BJ (cell line): ENCODE data around the gene CD302. TPM values are rescaled to one million over a fixed set of nuclear protein-coding genes. Genes with fewer than 3 reads are reported as not detected.

ENCODE experiments used
- CTCF ChIA-PET: fragments of 350-600 bp; formaldehyde crosslinking; extraction: SDS; loops from one replicate; lab custom pipeline; 2021; ENCODE audit warnings: antibody characterized with exemption, inconsistent platforms; lab: Yijun Ruan, JAX
- POLR2A ChIA-PET: fragments of 300-600 bp; sonication (Branson Sonifier 250); formaldehyde crosslinking; extraction: SDS; loops from one replicate; lab custom pipeline; 2021; ENCODE audit warnings: antibody characterized with exemption; lab: Charles Lee
- DNase-seq: peaks from one replicate; pipeline ENCODE4 v3.0.0-alpha.2; 2011; ENCODE audit warnings: low read depth
- H3K27me3 ChIP-seq: 2 replicates; pipeline ENCODE4 v1.6.0; 2011; ENCODE audit warnings: low read length; ENCODE audit not compliant: control insufficient read depth, insufficient read depth
- H3K36me3 ChIP-seq: 2 replicates; pipeline ENCODE4 v1.5.1; 2011; ENCODE audit warnings: low read length; ENCODE audit not compliant: control insufficient read depth, insufficient read depth
- H3K4me3 ChIP-seq: 2 replicates; pipeline ENCODE4 v1.5.1; 2011; ENCODE audit warnings: low read depth, mild to moderate bottlenecking, control low read depth, low read length
- CTCF ChIP-seq: IDR thresholded peaks from 2 replicates; pipeline ENCODE4 v1.5.1; 2011; ENCODE audit warnings: low read depth, mild to moderate bottlenecking, control low read depth, inconsistent platforms, low read length, moderate library complexity; ENCODE audit not compliant: insufficient read depth
- polyA plus RNA-seq: library from polyadenylated mRNA; depleted of rRNA; stranded (reverse); fragments of >200 nt; gene quantifications from 2 replicates; pipeline ENCODE4 v1.2.3, GENCODE V29; 2011

Gene CD302
- polyA plus RNA-seq, 1 experiment, result 4.0 TPM

- ChIA-PET POLR2A (no interaction called here), CTCF (no interaction called here)
- TF ChIP-seq CTCF, result peak; percentile 35; the same call in 1 of the 2 replicates
- Histone ChIP-seq H3K36me3 (no peaks in the 10 kb centered on the region), H3K4me3 (no peak overlapping the region), H3K27me3 (no peaks in the 10 kb centered on the region)
- DNase-seq, result no peak
Measured at GRCh38 chr2:159776321-159776720, 21.7 kb downstream of the CD302 start.

GRCh38 chr2:159775021-159775420 lies 23.0 kb downstream of the CD302 start:
- H3K27me3 ChIP-seq, result no peaks in the 10 kb centered on the region
- no peak for TF ChIP-seq CTCF
- ChIA-PET CTCF (no interaction called here), POLR2A (no interaction called here)
- no peak for DNase-seq
- H3K36me3 ChIP-seq, result no peaks in the 10 kb centered on the region
- H3K4me3 ChIP-seq, result no peak overlapping the region

- Histone ChIP-seq H3K4me3 (no peak overlapping the region), H3K27me3 (no peaks in the 10 kb centered on the region), H3K36me3 (no peaks in the 10 kb centered on the region)
- ChIA-PET POLR2A (no interaction called here), CTCF (interaction anchor here (1.5 kb wide), 1 partner anchor 16 kb away, joined by 3 read pairs; no protein-coding TSS in a partner anchor)
- no peak for TF ChIP-seq CTCF
- DNase-seq, result no peak
Measured at GRCh38 chr2:159774370-159774990, 23.5 kb downstream of the CD302 start.

GRCh38 chr2:159773886-159774285 lies 24.1 kb downstream of the CD302 start:
- Histone ChIP-seq H3K36me3 (no peaks in the 10 kb centered on the region), H3K27me3 (no peaks in the 10 kb centered on the region), H3K4me3 (no peak overlapping the region)
- ChIA-PET CTCF (interaction anchor here (1.5 kb wide), 1 partner anchor 15 kb away, joined by 3 read pairs; no protein-coding TSS in a partner anchor), POLR2A (no interaction called here)
- TF ChIP-seq CTCF, result no peak
- no peak for DNase-seq

GRCh38 chr2:159773426-159773825 lies 24.6 kb downstream of the CD302 start:
- ChIA-PET POLR2A (no interaction called here), CTCF (interaction anchor here (1.5 kb wide), 1 partner anchor 14 kb away, joined by 3 read pairs; no protein-coding TSS in a partner anchor)
- Histone ChIP-seq H3K4me3 (no peak overlapping the region), H3K27me3 (no peaks in the 10 kb centered on the region), H3K36me3 (no peaks in the 10 kb centered on the region)
- DNase-seq, result no peak
- no peak for TF ChIP-seq CTCF
